Kidney (tissue), 14 donors: ENCODE results near the gene PLIN3. TPM values are rescaled to one million over a fixed set of nuclear protein-coding genes. Genes with fewer than 3 reads are reported as not detected.
"Not testable (repeated sequence)": the region's sequence is repeated elsewhere in the genome, so short reads cannot be mapped to it uniquely, and the experiment has no call there.

Source experiments
- DNase-seq, 5 donors: peaks; one replicate each; pipeline ENCODE4 v3.0.0-alpha.2; 2013 to 2020
- FAIRE-seq: peaks from 2 replicates; lab custom pipeline; 2012; peaks lifted over from hg19 to GRCh38; lab: Jason Lieb, UNC
- H3K27ac ChIP-seq, 2 donors: one replicate each; pipeline ENCODE4 v1.7.0; 2013; ENCODE audit warnings: low read depth in 2 of 2, low read length in 2 of 2, inconsistent platforms in 1 of 2
- H3K27me3 ChIP-seq: one replicate; pipeline ENCODE4 v1.7.1; 2013; ENCODE audit warnings: low read length, inconsistent platforms; ENCODE audit not compliant: control insufficient read depth, insufficient read depth
- H3K36me3 ChIP-seq, 3 donors: one replicate each; pipeline versions ENCODE4 v1.7.0 to v1.7.1; 2013; ENCODE audit warnings: low read length in 3 of 3, control low read depth in 1 of 3, inconsistent platforms in 1 of 3; ENCODE audit not compliant: insufficient read depth in 3 of 3, control insufficient read depth in 2 of 3
- H3K4me1 ChIP-seq, 3 donors: one replicate each; pipeline versions ENCODE4 v1.7.0 to v1.7.1; 2013; ENCODE audit warnings: low read length in 3 of 3, inconsistent platforms in 1 of 3, low read depth in 1 of 3; ENCODE audit not compliant: control insufficient read depth in 2 of 3, insufficient read depth in 2 of 3
- H3K4me3 ChIP-seq, 3 donors: one replicate each; pipeline versions ENCODE4 v1.7.0 to v1.8.1; 2013; ENCODE audit warnings: low read length in 3 of 3, control low read depth in 1 of 3, inconsistent platforms in 1 of 3
- H3K9ac ChIP-seq, 3 donors: one replicate each; pipeline versions ENCODE4 v1.7.0 to v1.7.1; 2013; ENCODE audit warnings: low read length in 3 of 3, control low read depth in 1 of 3, inconsistent platforms in 1 of 3
- H3K9me3 ChIP-seq, 3 donors: one replicate each; pipeline versions ENCODE4 v1.7.0 to v1.7.1; 2013; ENCODE audit warnings: low read length in 3 of 3, control low read depth in 1 of 3, inconsistent platforms in 1 of 3; ENCODE audit not compliant: control insufficient read depth in 2 of 3, insufficient read depth in 1 of 3
- intact Hi-C: fragments of 100-400 bp; cut with DNase I; formaldehyde crosslinking; loops from one replicate; pipeline ENCODE4 v1.11.1; 2022
- polyA plus RNA-seq: library from polyadenylated mRNA; stranded (reverse); fragments of 350-450 nt; fragmentation: Illumina TruSeq; extraction: RNeasy Lipid Tissue Mini Kit (QIAGEN cat#74804); gene quantifications from one replicate; pipeline ENCODE4 v1.2.3, GENCODE V29; 2014; ENCODE audit warnings: low read depth, low replicate concordance; ENCODE audit not compliant: insufficient read depth
- total RNA-seq: library from RNA; stranded (reverse); fragmentation: NEBNext Ultra II Directional; extraction: Animal tissue kit (Norgen Biotek cat#: 25700); gene quantifications from one replicate; pipeline ENCODE4 v1.2.1, GENCODE V29; 2021
- TF ChIP-seq, protein P1 (sequence below): IDR thresholded peaks from 3 replicates; pipeline ENCODE4 v1.5.1; 2012; ENCODE audit warnings: mild to moderate bottlenecking, moderate library complexity, borderline replicate concordance; ENCODE audit not compliant: insufficient read depth; ENCODE audit errors: extremely low read depth
- donor health status: control.
- donor health status: control.
- donor health status: control.
- donor health status: control.
- donor health status: control.
- donor health status: DM: yes; HTN: yes; CAD: no.
- donor health status: Normal renal cell carcinoma (clear cell type).

The PLIN3 gene
- total and polyA plus RNA-seq, 2 donors from 2014 or later: 30.5 to 60.0 TPM

DNA sequence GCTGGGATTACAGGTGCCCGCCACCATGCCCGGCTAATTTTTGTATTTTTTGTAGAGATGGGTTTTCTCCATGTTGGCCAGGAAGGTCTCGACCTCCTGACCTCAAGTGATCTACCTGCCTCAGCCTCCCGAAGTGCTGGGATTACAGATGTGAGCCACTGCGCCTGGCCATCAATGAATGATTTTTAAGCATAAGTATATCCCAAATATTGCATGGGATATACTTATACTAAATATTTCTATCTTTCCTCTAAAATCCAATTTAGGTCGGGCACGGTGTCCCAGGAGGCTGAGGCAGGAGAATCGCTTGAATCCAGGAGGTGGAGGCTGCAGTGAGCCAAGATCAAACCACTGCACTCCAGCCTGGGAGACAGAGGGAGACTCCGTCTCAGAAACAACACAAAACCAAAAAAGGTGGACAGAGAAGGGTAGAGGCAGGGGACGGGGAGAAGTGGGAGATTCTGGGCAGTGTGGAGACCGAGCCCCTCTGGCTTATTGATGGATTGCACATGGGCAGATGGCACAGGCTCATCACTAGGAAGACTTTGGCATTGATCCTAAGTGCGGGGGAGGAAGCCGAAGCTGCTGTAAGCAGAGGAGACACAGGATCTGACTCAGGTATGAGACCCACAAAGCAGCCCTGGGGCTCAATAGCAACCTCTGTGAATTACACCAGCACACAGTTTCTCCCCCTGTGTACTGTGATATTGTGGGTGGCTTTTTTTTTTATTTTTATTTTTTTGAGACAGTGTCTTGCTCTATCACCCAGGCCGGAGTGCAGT is 21.8 kb upstream of the PLIN3 start:
- H3K4me3 ChIP-seq: no peak overlapping the region
- FAIRE-seq (no peak), DNase-seq (no peak)
- no peaks in the 10 kb centered on the region for H3K36me3 ChIP-seq
- intact Hi-C loops: no loop called here
- H3K27me3 ChIP-seq: no peaks in the 10 kb centered on the region
- TF ChIP-seq, protein P1, sequence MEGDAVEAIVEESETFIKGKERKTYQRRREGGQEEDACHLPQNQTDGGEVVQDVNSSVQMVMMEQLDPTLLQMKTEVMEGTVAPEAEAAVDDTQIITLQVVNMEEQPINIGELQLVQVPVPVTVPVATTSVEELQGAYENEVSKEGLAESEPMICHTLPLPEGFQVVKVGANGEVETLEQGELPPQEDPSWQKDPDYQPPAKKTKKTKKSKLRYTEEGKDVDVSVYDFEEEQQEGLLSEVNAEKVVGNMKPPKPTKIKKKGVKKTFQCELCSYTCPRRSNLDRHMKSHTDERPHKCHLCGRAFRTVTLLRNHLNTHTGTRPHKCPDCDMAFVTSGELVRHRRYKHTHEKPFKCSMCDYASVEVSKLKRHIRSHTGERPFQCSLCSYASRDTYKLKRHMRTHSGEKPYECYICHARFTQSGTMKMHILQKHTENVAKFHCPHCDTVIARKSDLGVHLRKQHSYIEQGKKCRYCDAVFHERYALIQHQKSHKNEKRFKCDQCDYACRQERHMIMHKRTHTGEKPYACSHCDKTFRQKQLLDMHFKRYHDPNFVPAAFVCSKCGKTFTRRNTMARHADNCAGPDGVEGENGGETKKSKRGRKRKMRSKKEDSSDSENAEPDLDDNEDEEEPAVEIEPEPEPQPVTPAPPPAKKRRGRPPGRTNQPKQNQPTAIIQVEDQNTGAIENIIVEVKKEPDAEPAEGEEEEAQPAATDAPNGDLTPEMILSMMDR: no peak
- H3K9ac ChIP-seq: no peak overlapping the region
- H3K27ac ChIP-seq: no peak overlapping the region
- H3K9me3 ChIP-seq: no peaks in the 10 kb centered on the region
- H3K4me1 ChIP-seq: no peaks in the 10 kb centered on the region

DNA sequence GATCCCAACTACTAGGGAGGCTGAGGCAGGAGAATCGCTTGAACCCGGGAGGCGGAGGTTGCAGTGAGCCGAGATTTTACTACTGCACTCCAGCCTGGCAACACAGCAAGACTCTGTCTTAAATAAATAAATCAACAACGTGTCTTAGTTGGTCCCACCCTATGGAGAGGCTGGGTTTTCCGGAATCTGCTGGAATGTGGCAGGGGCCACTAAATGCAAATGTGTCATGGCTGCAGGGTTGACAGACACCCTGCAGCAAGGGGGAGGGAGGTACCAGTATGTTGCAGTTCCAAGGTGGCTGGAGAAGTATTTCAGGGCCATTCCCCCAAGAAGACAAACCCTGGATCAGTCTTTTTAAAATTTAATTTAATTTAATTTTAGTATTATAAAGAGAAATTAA is 20.3 kb upstream of the PLIN3 start:
- H3K36me3 ChIP-seq, FAIRE-seq, H3K9ac ChIP-seq, DNase-seq, H3K9me3 ChIP-seq, H3K27me3 ChIP-seq, H3K4me3 ChIP-seq, H3K27ac ChIP-seq, intact Hi-C loops, H3K4me1 ChIP-seq: not testable (repeated sequence)

DNA sequence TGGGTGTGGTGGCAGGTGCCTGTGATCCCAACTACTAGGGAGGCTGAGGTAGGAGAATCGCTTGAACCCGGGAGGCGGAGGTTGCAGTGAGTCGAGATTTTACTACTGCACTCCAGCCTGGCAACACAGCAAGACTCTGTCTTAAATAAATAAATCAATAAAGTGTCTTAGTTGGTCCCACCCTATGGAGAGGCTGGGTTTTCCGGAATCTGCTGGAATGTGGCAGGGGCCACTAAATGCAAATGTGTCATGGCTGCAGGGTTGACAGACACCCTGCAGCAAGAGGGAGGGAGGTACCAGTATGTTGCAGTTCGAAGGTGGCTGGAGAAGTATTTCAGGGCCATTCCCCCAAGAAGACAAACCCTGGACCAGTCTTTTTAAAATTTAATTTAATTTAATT is 17.5 kb upstream of the PLIN3 start:
- H3K36me3 ChIP-seq, H3K9me3 ChIP-seq, H3K4me1 ChIP-seq, H3K27me3 ChIP-seq, intact Hi-C loops, H3K4me3 ChIP-seq, DNase-seq, H3K9ac ChIP-seq, FAIRE-seq, H3K27ac ChIP-seq: not testable (repeated sequence)

DNA sequence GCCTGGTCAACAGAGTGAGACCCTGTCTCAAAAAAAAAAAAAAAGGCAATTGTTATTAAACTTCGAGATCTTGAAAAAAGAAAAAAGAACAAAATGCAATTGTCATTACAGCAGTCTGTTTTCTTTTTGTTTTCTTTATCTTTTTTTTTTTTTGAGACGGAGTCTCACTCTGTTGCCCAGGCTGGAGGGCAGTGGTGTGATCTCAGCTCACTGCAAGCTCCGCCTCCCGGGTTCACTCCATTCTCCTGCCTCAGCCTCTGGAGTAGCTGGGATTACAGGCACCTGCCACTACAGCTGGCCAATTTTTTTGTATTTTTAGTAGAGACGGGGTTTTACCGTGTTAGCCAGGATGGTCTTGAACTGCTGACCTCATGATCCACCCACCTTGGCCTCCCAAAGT is 15.4 kb upstream of the PLIN3 start:
- not testable (repeated sequence) for H3K27me3 ChIP-seq, H3K4me1 ChIP-seq

DNA sequence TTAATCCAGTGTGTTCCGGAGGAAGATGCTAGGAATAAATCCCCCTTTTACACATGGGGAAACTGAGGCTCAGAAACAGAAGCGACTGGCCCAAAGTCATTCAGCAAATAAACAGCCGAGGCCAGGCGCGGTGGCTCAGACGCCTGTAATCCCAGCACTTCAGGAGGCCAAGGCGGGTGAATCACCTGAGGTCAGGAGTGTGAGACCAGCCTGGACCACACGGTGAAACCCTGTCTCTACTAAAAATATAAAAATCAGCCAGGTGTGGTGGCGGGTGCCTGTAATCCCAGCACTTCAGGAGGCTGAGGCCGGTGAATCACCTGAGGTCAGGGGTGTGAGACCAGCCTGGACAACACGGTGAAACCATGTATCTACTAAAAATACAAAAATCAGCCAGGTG is 11.6 kb upstream of the PLIN3 start:
- no peaks in the 10 kb centered on the region for H3K9me3 ChIP-seq
- no peaks in the 10 kb centered on the region for H3K4me1 ChIP-seq
- H3K27ac ChIP-seq: no peak overlapping the region
- no peak overlapping the region for H3K9ac ChIP-seq
- no peaks in the 10 kb centered on the region for H3K36me3 ChIP-seq
- H3K27me3 ChIP-seq: no peaks in the 10 kb centered on the region
- no peak overlapping the region for H3K4me3 ChIP-seq
- TF ChIP-seq, protein P1: no peak
- FAIRE-seq (no peak), DNase-seq (no peak)
- intact Hi-C loops: loop anchor here (5.0 kb wide), 1 partner anchor 33 kb away; no protein-coding TSS in a partner anchor

More for the DNA sequence above, 15.4 kb upstream of the PLIN3 start:
- H3K27ac ChIP-seq, H3K4me3 ChIP-seq, H3K36me3 ChIP-seq, DNase-seq, intact Hi-C loops, H3K9ac ChIP-seq, H3K9me3 ChIP-seq, FAIRE-seq: not testable (repeated sequence)
